ENCODE data around the gene ARHGAP22.

Gene ARHGAP22

DNA sequence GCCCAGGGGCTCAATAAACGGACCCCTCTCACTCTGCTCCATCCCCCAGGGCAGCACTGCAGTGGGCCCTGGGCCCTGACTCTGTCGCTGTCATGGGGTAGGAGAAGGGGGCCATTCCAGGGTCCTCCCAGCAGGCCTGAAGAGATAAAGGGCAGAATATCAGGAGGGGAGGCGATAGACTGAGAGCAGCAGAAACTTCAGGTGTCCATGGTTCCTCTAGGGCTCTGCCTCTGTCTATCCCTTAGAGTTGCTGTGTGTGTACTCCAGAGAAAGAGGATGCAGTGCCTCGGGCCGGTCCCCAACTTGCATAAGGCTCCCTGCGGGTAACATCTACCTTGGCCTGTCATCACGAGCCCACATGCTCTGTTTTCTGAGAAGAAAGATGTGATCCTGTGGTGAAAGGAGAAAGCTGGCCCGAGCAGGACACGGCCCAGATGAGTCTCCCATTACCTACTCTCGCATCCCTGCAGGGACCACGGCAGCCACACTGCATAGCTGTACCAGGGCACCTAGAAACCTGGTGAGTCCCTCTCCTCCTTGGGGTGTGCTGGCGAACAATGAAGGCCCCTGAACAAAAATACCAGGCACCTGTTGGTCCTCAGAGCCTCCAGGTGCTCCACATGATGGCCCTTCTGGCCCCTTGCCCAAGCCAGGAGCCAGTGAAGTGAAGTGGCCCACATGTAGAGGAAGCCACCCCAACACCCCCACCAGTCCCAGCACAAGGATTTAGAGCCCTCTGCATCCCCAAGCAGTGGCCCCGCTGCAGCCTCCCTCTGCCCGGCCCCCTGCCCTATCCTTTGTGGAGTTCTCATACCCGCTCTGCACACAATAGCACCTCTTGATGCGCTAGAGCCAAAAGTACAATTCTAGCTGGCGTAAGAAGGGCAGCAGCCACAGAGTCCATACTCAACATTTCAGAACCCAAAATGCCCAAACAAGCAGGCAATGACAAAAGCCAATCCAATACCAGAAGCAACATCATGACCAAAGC is 106.8 kb downstream of the ARHGAP22 start:
- DNase-seq (ENCODE audit: low read depth, low spot score) = no peak

DNA sequence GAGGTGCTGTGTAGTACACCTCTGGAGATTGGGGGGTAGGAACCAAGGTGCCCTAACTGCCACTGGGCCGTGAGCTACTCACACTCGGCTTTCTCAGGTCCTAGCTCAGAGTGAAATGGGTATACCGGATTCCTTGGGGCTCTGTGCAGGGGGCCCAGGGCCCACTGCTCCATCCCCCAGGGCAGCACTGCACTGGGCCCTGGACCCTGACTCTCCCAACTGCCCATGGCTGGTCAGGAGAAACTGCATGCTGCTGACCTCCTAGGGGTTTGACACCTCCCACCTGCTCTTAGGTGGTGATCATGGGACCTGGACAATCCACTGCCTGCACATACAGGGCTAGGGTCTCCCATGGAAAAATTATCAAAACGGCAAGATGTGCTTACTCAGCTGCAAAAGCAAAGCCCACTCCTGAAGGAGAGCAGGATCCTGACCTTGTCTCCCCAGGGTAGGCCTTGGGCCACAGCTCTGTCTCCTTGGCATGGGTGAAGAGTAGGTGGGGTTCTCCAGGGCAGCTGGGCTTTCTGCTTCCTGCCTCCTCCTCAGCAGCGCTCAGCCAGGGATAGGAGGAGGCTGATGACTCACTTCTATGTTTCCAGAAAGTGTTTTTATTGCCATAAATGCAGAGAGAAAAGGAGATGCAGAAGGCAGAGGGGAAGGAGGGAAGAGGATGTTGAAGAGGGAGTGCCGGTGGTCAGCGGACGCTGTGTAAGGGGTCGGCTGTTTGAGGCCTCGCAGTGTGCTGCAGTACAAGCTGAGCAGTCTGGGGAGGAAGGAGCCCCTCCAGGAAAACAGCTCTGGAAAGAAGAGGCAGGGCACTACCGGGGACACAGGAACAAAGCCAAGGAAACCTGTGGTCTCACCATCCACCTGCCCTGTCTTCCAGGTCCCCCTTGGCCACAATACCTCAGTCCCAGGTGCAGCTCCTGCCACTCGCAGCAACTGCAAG is 107.8 kb downstream of the ARHGAP22 start:
- no peak for DNase-seq (ENCODE audit: low read depth, low spot score)

DNA sequence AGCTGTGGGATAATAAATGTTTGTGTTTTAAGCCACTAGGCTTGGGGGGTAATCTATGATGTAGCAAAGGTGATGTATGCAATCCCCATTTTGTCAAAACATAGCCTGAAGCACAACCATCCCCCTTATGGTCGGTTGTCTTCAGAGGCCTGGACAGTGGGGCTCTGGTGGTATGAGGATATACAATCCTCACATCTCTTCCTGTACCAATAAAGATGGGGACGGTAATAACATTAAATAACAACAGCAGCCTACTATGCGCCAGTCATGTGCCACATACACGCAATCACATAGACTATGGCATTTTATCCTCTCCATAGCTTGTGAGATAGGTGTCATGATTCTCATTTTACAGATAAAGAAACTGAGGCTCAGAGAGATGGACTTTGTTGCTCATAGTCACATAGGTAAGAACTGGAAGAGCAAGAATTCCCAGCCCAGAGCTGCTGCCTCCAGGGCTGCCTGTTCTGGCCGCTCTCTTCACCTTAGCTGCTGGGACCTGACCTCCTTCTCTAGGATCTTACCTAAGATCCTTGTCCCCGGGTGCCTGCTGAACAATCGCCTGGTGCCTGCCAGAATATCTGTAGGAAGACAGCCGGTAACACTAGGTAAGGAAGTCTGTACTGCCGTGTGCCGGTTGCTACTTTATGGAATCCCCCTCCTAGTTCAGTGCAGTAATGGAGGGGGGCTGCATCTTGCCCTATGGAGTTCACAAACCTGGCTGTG is 108.6 kb downstream of the ARHGAP22 start:
- no peak for DNase-seq (ENCODE audit: low read depth, low spot score)

DNA sequence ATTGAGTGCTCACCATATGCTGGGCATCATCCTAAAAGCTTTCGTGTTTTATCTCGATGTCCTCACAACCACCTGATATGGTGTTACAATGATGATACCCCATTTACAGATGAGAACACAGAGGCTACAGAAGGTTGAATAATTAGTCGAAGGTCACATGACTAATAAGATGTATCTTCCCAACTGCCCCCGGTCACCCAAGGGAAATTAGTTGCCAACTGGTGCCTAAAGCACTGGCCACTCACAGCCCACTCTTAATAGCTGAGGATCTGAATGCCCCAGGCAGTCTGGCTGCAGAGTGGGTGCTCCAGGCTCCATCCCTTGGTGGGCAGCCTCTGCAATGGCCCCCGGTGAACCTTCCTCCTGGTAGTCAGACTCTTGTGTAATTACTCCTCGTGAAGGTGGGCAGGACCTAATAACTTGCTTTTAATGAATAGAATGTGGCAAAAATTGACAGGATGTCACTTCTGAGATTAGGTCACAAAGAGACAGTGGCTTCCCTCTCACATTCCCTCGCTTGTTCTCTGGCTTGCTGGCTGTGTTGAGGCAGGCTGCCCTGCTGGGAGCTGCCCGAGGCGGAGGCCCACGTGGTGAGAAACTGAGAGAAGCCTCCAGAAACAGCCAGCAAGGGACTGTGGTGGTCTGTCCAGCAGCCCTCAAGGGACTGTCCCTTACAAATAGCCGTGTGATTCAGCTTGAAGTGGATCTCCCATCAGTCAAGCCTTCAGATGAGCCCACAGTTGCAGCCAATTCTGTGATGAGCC is 109.4 kb downstream of the ARHGAP22 start:
- no peak for DNase-seq (ENCODE audit: low read depth, low spot score)

DNA sequence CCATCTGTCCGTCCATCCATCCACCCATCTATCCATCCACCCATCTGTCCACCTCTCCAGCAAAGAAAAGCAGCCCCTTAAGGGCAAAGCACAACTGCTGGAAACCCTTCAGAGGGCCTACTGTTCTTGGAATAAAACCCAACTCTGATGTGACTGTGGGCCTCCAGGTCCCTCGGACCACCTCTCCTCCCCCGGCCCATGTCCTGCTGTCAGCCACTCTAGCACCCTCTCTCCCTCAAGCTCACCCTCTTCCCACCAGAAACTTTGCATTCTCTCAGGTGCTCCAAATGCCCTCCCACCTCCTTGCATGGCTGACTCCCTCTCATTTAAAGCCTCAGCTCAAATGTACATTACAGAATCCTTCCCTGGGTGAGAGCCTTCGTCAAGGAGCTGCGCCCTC is 110.3 kb downstream of the ARHGAP22 start:
- no peak for DNase-seq (ENCODE audit: low read depth, low spot score)

DNA sequence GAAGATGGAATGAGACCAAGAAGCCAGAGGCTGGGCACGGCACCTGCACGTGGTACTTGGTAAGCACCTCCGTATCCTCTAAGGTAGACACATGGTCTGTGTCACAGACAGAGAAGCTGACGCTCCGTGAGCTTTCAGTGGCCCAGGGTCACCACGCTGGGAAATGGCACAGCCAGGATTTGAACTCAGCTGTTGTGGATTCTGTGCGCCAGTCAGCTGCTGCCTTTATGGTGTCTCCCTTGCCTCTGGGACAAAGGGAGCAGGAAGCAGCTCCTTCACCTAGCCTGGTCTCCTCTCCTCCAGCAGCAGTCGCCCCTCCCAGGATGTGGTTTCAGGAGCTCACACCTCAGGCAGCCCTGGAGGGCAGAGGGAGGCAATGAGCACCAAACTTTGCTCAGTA is 110.8 kb downstream of the ARHGAP22 start:
- no peak for DNase-seq (ENCODE audit: low read depth, low spot score)

DNA sequence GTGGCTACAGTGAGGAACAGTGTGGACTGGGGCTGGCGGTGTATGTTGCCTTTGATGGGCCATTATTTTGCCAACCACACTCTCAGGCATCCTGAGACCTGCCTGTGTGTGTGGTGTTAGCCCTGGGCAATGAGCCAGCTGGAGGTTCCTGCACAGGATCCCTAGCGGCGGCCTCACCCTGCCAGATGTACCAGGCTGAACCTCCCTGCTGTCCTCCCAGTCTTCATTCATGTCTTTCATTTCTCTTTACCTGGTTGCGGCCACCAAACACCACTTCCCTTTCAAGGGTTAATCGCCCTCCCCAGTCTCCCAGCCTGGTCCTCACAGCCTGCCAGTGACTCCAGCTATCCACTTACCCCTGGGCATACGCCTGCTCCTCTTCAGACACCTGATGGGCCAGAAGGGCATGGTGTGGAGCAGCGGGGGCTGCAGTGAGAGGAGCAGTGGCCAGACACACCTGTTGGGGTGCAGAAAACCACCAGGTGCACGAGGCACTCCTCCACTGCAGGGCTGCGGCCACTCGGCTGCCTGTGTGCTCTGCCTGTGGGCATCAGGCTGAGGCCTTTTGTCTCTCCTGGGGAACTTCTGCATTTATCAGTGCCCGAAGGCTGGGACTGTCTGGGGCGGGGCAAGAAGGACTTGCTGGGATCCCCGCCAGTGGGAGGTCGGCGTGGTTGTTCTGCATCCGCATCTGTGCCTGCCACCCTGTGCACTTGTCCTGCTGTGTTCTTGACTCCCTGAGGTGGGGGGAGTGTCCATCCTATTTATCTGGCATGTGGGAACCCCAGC is 111.6 kb downstream of the ARHGAP22 start:
- no peak for DNase-seq (ENCODE audit: low read depth, low spot score)

DNA sequence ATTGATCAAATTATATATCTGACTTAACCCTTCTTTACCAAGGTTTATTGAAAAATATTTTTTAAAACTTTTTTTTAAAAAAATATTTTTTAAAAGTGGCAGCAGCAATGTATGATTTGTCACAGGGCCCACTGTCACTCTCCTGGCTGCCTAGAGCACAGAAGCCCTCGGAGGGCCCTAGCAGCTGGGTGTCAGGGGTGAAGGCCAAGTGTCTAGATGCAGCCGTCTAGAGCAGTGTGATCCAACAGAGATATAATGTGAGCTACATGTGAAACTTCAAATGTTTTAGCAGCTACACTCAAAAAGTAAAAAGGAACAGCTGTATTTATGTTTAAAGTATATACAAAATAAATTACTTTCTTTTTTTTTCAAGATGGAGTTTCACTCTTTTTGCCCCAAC is 112.7 kb downstream of the ARHGAP22 start:
- no peak for DNase-seq (ENCODE audit: low read depth, low spot score)

DNA sequence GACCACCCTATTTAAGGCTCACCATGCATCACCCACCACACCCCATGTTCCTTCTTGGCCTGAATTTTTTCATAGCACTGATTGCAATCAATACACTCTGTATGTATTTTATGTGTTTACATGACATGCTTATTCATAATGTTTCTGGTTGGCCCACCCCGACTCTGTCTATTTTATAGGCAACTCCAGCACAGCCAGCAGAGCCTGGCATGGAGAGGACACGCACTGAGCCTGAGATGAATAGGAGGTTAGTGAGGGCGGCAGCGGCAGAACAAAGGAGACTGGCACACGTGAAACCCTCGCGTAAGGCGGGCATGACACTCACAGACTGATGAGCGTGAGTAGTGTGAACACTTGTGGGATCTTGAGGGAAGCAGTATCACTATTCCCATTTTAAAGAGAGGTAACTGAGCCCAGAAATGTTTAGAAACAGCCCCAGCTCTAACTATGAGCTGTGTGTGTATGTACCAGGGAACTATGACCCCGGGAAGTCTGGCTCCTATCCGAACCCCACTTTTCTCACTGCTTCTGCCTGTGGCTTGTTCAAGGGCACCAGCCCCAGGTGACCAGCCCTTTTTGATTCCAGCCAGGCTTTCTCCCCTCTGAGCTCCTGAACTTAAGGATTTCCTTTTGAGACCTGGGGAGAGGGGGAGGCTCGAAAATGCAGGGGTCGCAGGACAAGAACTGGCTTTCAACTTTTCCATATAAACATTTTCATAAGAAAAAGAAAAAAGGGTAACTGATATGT is 113.3 kb downstream of the ARHGAP22 start:
- DNase-seq (ENCODE audit: low read depth, low spot score) = no peak

DNA sequence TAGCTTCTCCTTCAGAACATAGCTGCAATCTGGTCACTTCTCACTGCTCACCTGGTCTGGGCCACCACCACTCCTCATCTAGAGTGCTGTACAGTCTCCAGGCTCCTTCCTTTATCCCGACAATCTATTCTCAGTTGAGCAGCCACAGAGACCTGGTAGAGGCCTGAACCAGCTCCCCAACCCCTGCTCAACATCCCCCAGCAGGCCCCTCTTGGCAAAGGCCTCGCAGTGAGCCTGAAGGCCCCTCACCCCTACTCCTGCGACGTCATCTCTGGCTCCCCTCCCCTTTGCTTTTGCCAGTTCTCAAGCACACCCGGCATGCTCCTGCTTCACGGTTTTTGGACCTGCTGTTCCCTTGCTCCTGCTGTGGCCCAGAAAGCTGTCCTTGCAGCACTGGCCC is 113.9 kb downstream of the ARHGAP22 start:
- DNase-seq (ENCODE audit: low read depth, low spot score) = no peak

DNA sequence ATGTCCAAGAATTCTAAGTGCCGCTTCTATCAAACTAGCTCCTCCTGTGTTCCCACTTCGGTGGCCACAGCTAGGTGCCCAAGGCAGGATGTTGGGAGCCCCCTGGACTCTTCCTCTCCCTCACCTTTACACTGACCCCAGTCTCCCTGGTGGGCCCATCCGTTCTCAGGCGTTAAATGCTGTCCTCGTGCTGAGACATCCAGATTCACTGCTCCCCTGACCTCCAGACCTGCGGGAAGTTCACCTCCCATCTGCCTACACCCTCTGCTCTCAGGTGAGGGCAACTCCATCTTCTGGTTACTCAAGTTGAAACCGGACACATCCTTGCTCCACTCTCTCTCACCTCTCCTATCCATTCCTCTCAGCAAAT is 114.3 kb downstream of the ARHGAP22 start:
- DNase-seq (ENCODE audit: low read depth, low spot score) = no peak

DNA sequence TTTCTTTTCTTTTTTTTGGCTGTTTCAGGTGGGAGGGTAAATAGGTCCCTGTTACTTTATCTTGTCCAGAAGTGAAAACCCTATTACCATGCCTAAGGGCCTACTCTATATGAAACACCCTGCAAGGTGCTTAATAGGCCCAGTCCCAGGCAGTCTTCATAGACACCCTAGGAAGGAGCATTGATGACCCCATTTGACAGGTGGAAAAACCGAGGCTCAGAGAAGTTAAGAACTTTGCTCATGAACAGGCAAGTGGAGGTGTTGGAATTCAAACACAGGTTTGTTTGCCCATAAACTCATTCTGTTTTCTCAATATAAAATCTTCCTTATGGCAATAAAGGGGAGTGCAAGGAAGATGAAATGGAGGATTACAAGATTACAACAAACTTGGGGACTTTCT is 115.8 kb downstream of the ARHGAP22 start:
- no peak for DNase-seq (ENCODE audit: low read depth, low spot score)

DNA sequence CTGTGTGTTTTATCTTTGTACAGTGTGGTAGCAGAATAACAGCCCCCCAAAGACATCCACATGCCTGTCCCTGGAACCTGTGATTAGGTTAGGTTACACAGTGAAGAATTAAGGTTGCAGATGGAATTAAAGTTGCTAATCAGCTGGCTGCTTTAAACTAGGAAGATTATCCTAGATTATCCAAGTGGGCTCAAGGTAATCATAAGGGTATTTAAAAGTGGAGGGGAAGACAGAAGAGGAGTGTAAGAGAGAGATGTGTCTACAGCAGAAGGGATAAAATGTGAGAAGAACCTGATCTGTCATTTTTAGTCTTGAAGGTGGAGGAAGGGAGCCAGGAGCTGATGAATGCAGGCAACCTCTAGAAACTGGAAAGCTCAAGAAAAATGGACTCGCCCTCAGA is 117.6 kb downstream of the ARHGAP22 start:
- no peak for DNase-seq (ENCODE audit: low read depth, low spot score)

DNA sequence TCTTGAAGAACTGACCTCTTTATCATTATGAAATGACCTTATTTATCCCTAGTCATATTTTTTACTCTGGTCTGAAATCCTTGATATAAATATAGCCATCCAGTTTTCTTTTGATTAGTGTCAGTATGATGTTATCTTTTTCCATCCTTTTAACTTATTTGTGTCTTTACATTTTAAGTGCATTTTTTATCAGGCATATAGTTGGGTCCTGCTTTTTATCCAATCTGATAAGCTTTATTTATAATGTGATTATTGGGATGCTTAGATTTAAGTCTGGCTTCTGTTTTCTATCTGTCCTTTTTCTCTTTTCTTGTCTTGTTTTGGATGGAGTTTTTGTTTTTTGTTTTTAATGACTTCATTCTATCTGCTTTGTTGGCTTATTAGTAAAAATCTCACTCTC is 119.2 kb downstream of the ARHGAP22 start:
- DNase-seq (ENCODE audit: low read depth, low spot score) = no peak

DNA sequence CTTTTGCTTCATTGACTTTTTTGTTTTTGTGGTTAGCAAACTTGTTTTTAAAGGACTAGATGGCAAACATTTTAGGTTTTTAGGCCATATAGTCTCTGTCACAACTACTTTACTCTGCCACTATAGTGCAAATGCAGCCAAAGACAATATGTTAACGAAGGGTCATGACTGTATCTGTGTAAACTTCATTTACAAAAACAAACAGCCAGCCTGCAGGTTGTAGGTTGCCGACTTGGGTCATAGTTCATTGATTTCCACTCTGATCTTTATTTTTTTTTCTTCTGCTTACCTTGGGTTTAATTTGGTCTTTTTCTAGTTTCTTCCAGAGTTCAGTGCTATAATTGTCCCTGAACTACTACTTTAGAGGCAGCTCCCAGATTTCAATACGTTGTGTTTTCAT is 120.0 kb downstream of the ARHGAP22 start:
- no peak for DNase-seq (ENCODE audit: low read depth, low spot score)

DNA sequence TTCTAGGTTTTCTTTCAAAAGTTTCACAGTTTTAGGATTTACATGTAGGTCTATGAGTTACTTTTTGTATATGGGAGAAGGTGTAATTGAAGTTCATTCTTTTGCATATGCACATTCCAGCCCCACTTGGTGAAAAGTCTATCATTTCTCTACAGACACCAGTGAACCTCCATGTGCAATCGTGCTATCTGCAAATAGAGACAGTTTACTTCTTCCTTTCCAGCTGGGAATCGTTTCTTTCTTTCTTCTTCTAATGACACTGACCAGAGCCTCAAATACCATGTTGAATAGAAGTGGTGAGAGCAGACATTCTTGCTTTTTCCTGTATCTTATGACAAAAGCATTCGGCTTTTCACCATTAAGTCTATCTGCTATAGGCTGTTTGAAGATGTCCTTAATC is 122.7 kb downstream of the ARHGAP22 start:
- DNase-seq (ENCODE audit: low read depth, low spot score) = no peak

DNA sequence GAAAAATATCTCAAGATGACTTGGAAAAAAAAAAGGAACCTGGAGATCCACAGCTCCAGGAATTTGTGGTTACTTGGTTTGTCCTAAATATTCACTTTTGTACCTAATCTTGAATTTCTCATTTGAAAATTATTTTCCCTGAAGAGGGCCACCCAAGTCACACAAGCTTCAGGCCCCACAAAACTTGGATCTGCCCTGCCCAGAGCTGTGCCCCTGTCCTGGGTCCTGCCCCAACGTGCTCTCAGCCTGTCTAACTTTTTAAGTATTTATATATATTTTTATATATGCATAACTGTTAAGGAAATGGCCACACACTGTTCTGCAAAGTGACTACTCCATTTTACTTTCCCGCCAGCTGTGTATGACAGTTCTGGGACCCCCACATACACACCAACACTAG is 123.5 kb downstream of the ARHGAP22 start:
- no peak for DNase-seq (ENCODE audit: low read depth, low spot score)

DNA sequence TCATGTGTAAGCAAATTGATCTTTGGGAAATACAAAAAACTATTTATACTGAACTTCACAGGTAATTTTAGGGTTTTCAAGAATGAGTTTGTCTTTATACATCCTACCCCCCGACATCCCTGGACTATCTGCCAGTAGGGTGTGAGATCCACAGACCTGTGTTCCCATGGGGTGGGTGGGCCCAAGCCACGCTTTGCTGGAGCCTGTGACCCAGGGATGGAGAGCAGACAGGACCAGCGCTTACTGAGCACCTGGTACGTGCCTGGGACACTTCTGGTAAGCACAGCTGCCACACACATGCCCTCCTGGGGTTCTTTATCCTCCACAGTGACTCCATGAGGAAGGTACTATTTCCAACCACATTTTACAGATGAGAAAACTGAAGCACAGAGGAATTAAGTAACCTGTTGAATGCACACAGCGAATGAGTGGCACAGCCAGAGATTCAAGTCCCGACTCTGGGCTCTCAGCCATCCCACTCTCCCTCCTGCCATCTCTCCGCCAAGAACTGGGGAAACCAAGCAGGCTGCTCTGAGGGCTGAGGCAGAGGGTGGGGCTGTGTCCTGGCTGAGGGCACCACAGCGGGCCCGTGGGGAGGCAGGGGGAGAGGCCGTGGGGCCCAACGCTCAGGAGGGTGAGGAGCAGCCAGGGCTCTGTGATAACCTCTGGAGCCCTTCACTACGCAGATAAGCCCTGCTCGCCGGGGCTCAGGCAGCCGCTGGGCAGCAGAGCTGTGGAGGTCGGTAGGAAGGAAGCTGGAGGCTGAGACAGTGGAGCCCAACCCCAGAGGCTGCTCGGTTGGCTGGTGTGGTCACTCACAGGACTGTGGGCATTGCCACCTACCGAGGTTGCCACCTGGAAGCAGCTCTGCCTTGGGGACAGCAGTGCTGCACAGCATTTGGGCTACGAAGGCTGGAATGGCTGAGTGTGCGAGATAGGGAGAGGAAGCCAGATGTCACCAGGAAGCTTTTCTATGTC is 124.2 kb downstream of the ARHGAP22 start:
- no peak for DNase-seq (ENCODE audit: low read depth, low spot score)
